Fibroblast of lung (primary cell): ENCODE measurements around the gene MAPT. TPM values are rescaled to one million over a fixed set of nuclear protein-coding genes. Genes with fewer than 3 reads are reported as not detected.

ENCODE experiments used
- DNase-seq, 2 donors: peaks; one replicate each; pipeline versions ENCODE4 v3.0.0 to v3.0.0-alpha.2; 2010; ENCODE audit warnings: low read depth in 2 of 2
- H2AFZ ChIP-seq: 2 replicates; pipeline ENCODE4 v1.5.1; 2012; ENCODE audit warnings: low read length, control low read depth, inconsistent platforms
- H3K27ac ChIP-seq: 2 replicates; pipeline ENCODE4 v1.5.1; 2011; ENCODE audit warnings: low read length, control low read depth; ENCODE audit not compliant: insufficient read depth
- H3K27me3 ChIP-seq: 2 replicates; pipeline ENCODE4 v1.5.1; 2011; ENCODE audit warnings: mild to moderate bottlenecking, low read length; ENCODE audit not compliant: control insufficient read depth, insufficient read depth
- H3K36me3 ChIP-seq: 2 replicates; pipeline ENCODE4 v1.5.1; 2011; ENCODE audit warnings: low read length; ENCODE audit not compliant: control insufficient read depth, insufficient read depth
- H3K4me1 ChIP-seq: 2 replicates; pipeline ENCODE4 v1.5.1; 2011; ENCODE audit warnings: low read length; ENCODE audit not compliant: control insufficient read depth, insufficient read depth; ENCODE audit errors: extremely low read depth
- H3K4me2 ChIP-seq: 2 replicates; pipeline ENCODE4 v1.5.1; 2011; ENCODE audit warnings: low read length, control low read depth; ENCODE audit not compliant: insufficient read depth; ENCODE audit errors: extremely low read depth
- H3K4me3 ChIP-seq, 4 experiments: fragments of 200-600 bp in 1 of 4; sonication (generic) in 1 of 4; replicated peaks in 1 of 4; 2 replicates each; pipeline ENCODE4 v1.5.1; 2011 to 2016; ENCODE audit warnings: low read length in 4 of 4, low read depth in 3 of 4, mild to moderate bottlenecking in 3 of 4, control low read depth in 2 of 4, inconsistent platforms in 1 of 4, mixed read lengths in 1 of 4; ENCODE audit not compliant: insufficient read depth in 1 of 4; ENCODE audit errors: control extremely low read depth in 1 of 4
- H3K79me2 ChIP-seq: 2 replicates; pipeline ENCODE4 v1.5.1; 2012; ENCODE audit warnings: mild to moderate bottlenecking, low read length, inconsistent platforms; ENCODE audit not compliant: control insufficient read depth, insufficient read depth
- H3K9ac ChIP-seq: 2 replicates; pipeline ENCODE4 v1.5.1; 2011; ENCODE audit warnings: mild to moderate bottlenecking, low read length, control low read depth; ENCODE audit not compliant: insufficient read depth
- H3K9me3 ChIP-seq: 2 replicates; pipeline ENCODE4 v1.5.1; 2012; ENCODE audit warnings: low read depth, low read length; ENCODE audit not compliant: control insufficient read depth, insufficient read depth
- H4K20me1 ChIP-seq: 2 replicates; pipeline ENCODE4 v1.5.1; 2011; ENCODE audit warnings: low read length; ENCODE audit not compliant: control insufficient read depth, insufficient read depth; ENCODE audit errors: extremely low read depth
- EZH2 ChIP-seq: IDR thresholded peaks from 2 replicates; pipeline ENCODE4 v1.5.1; 2012; ENCODE audit warnings: low read length, control low read depth, mild to moderate bottlenecking; ENCODE audit errors: missing control alignments
- polyA plus RNA-seq, 2 donors: library from polyadenylated mRNA; depleted of rRNA in 1 of 2; stranded (reverse) in 1 of 2; unstranded in 1 of 2; fragments of >200 nt; gene quantifications; 2 replicates each; pipeline ENCODE4 v1.2.1, GENCODE V29; 2011 to 2012; ENCODE audit warnings: missing spikeins in 1 of 2
- total RNA-seq: library from RNA; depleted of rRNA; stranded (reverse); fragments of >200 nt; gene quantifications from 2 replicates; pipeline ENCODE4 v1.2.1, GENCODE V29; 2014
- TF ChIP-seq, protein P1 (sequence below), 2 donors: IDR thresholded peaks in 1 of 2; conservative IDR thresholded peaks in 1 of 2; 1 replicate in 1 of 2; 2 replicates in 1 of 2; pipeline ENCODE4 v1.5.1; 2011 to 2012; ENCODE audit warnings: low read length in 2 of 2, control low read depth in 1 of 2, inconsistent platforms in 1 of 2, low read depth in 1 of 2, mild to moderate bottlenecking in 1 of 2

MAPT gene
- total and polyA plus RNA-seq, 2 donors (not counting 1 experiment from before 2014, with no cell fraction given) = 0.09 to 0.50 TPM

DNA sequence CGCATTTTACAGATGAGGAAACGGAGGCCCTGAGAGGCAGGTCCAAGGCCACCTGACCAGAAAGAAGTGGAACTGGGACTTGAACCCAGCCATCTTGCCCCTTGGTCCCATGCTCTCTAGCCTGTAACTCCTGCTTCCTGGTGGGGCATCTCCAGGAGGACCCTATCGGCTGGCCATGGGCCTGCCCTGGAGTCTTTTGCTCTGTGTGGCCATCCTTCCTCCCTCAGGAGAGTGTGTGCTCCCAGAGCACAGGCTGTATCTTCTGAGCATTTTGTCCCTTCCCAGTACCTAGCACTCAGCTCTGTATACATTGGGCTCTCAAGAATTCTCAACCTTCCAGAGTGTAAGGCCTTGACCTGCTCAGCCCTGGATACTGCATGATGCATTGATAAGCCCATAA is 76.3 kb downstream of the MAPT start:
- Histone ChIP-seq H4K20me1 (no peaks in the 10 kb centered on the region), H3K9me3 (no peaks in the 10 kb centered on the region), H3K79me2 (no peaks in the 10 kb centered on the region), H3K4me2 (no peak overlapping the region), H2AFZ (no peak overlapping the region), H3K36me3 (no peaks in the 10 kb centered on the region), H3K9ac (no peak overlapping the region), H3K4me1 (no peaks in the 10 kb centered on the region), H3K4me3 (no peak overlapping the region), H3K27me3 (peaks cover 12% of the 10 kb centered on the region), H3K27ac (no peak overlapping the region)
- no peak for TF ChIP-seq EZH2
- TF ChIP-seq, protein P1, sequence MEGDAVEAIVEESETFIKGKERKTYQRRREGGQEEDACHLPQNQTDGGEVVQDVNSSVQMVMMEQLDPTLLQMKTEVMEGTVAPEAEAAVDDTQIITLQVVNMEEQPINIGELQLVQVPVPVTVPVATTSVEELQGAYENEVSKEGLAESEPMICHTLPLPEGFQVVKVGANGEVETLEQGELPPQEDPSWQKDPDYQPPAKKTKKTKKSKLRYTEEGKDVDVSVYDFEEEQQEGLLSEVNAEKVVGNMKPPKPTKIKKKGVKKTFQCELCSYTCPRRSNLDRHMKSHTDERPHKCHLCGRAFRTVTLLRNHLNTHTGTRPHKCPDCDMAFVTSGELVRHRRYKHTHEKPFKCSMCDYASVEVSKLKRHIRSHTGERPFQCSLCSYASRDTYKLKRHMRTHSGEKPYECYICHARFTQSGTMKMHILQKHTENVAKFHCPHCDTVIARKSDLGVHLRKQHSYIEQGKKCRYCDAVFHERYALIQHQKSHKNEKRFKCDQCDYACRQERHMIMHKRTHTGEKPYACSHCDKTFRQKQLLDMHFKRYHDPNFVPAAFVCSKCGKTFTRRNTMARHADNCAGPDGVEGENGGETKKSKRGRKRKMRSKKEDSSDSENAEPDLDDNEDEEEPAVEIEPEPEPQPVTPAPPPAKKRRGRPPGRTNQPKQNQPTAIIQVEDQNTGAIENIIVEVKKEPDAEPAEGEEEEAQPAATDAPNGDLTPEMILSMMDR (conservative IDR thresholded peaks at IDR 0.05 in 1 of 2, IDR thresholded peaks at IDR 0.05 in 1 of 2; ENCODE audit: low read depth in 1 of 2, low read length in 2 of 2) = no peak
- no peak for DNase-seq

DNA sequence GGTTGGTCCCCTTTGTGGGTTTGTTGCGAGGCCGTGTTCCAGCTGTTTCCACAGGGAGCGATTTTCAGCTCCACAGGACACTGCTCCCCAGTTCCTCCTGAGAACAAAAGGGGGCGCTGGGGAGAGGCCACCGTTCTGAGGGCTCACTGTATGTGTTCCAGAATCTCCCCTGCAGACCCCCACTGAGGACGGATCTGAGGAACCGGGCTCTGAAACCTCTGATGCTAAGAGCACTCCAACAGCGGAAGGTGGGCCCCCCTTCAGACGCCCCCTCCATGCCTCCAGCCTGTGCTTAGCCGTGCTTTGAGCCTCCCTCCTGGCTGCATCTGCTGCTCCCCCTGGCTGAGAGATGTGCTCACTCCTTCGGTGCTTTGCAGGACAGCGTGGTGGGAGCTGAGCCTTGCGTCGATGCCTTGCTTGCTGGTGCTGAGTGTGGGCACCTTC is 77.4 kb downstream of the MAPT start:
- H3K4me2 ChIP-seq = no peak overlapping the region
- H3K9ac ChIP-seq = no peak overlapping the region
- H3K4me1 ChIP-seq = no peaks in the 10 kb centered on the region
- H3K36me3 ChIP-seq = no peaks in the 10 kb centered on the region
- H3K27me3 ChIP-seq = peaks cover 9% of the 10 kb centered on the region
- no peaks in the 10 kb centered on the region for H3K9me3 ChIP-seq
- TF ChIP-seq, protein P1 (conservative IDR thresholded peaks at IDR 0.05 in 1 of 2, IDR thresholded peaks at IDR 0.05 in 1 of 2; ENCODE audit: low read depth in 1 of 2, low read length in 2 of 2) = no peak
- no peak for TF ChIP-seq EZH2
- no peak overlapping the region for H3K27ac ChIP-seq
- H2AFZ ChIP-seq = no peak overlapping the region
- H4K20me1 ChIP-seq = no peaks in the 10 kb centered on the region
- DNase-seq = no peak
- no peaks in the 10 kb centered on the region for H3K79me2 ChIP-seq
- no peak overlapping the region for H3K4me3 ChIP-seq

DNA sequence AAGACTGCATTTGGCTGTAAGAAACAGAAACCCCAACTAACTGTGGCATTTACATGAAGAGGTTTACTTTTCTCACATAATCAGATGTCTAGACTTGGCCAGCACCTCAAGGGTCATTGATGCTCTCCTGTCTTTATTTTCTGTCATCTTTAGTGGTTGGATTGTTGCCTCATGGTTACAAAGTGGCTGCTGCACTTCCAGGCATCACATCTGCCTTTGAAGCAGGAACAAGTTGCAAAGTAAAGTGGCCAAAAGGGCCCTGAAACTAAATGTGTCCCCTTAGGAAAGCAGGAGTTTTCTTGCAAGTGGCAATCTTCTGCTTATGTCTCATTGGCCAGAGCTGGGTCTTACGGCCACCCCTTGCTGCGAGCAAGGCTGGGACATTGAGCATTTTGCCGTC is 78.2 kb downstream of the MAPT start:
- no peak overlapping the region for H3K9ac ChIP-seq
- H3K27me3 ChIP-seq = peaks cover 5% of the 10 kb centered on the region
- no peaks in the 10 kb centered on the region for H3K36me3 ChIP-seq
- no peaks in the 10 kb centered on the region for H3K79me2 ChIP-seq
- TF ChIP-seq, protein P1 (conservative IDR thresholded peaks at IDR 0.05 in 1 of 2, IDR thresholded peaks at IDR 0.05 in 1 of 2; ENCODE audit: low read depth in 1 of 2, low read length in 2 of 2) = no peak
- no peak for TF ChIP-seq EZH2
- no peak overlapping the region for H3K27ac ChIP-seq
- H3K4me2 ChIP-seq = no peak overlapping the region
- no peaks in the 10 kb centered on the region for H3K4me1 ChIP-seq
- no peak overlapping the region for H2AFZ ChIP-seq
- H3K4me3 ChIP-seq = no peak overlapping the region
- DNase-seq = no peak
- H3K9me3 ChIP-seq = no peaks in the 10 kb centered on the region
- no peaks in the 10 kb centered on the region for H4K20me1 ChIP-seq
